ENCODE results near the gene TFAP2A. TPM values are rescaled to one million over a fixed set of nuclear protein-coding genes. Genes with fewer than 3 reads are reported as not detected.

Gene TFAP2A
- total RNA-seq, 3 donors from 2014 or later, result 25.2 to 46.0 TPM; not detected in 1

Other genes starting within 250 kb of the TFAP2A start
- gene GCNT2, start 106.3 kb upstream of the TFAP2A start, total RNA-seq, result 10 to 100 TPM in 2 of 3 donors, 1 to 10 TPM in 1; 1.4 to 22.0 (median 13.4) TPM

All from breast epithelium (tissue), 3 donors.